ENCODE results near the gene ZNF804B. TPM values are rescaled to one million over a fixed set of nuclear protein-coding genes. Genes with fewer than 3 reads are reported as not detected.

ZNF804B gene
- total RNA-seq, 1 experiment from 2014 or later = not detected

GRCh38 chr7:88771417-88771816, 11.9 kb downstream of the ZNF804B start:
- peaks cover 12% of the 10 kb centered on the region for H3K27me3 ChIP-seq (replicated peaks; ENCODE audit: insufficient read depth, low read depth, low read length, poor library complexity)
- ChIA-PET CTCF (no interaction called here), POLR2A (ENCODE audit: low non-redundant PET) (no interaction called here)
- H3K4me3 ChIP-seq (ENCODE audit: low read depth, low read length, poor library complexity, severe bottlenecking) = no peak overlapping the region
- no peak for DNase-seq (ENCODE audit: low spot score)
- intact Hi-C loops (cut with micrococcal nuclease; ENCODE audit: unreplicated experiment) = no loop called here
- H3K27ac ChIP-seq (ENCODE audit: low read depth, low read length, poor library complexity, severe bottlenecking) = no peak overlapping the region
- no peaks in the 10 kb centered on the region for H3K4me1 ChIP-seq (ENCODE audit: insufficient read depth, low read length, poor library complexity, severe bottlenecking)
- TF ChIP-seq EZH2 (IDR thresholded peaks at IDR 0.05; ENCODE audit: borderline replicate concordance, low read depth, low read length, poor library complexity, severe bottlenecking) (no peak), CTCF (conservative IDR thresholded peaks at IDR 0.05; ENCODE audit: low read depth, low read length) (no peak)
- no peaks in the 10 kb centered on the region for H3K9me3 ChIP-seq (ENCODE audit: low read depth, low read length, poor library complexity, severe bottlenecking)
- H3K36me3 ChIP-seq (ENCODE audit: insufficient read depth, low read length, poor library complexity, severe bottlenecking) = no peaks in the 10 kb centered on the region
- BruUV-seq (replicated peaks) = no TSS peak

- no peaks in the 10 kb centered on the region for H3K9me3 ChIP-seq (ENCODE audit: low read depth, low read length, poor library complexity, severe bottlenecking)
- no peak for TF ChIP-seq CTCF (conservative IDR thresholded peaks at IDR 0.05; ENCODE audit: low read depth, low read length)
- TF ChIP-seq EZH2 (IDR thresholded peaks at IDR 0.05; ENCODE audit: borderline replicate concordance, low read depth, low read length, poor library complexity, severe bottlenecking) = no peak
- intact Hi-C loops (cut with micrococcal nuclease; ENCODE audit: unreplicated experiment) = no loop called here
- H3K4me1 ChIP-seq (ENCODE audit: insufficient read depth, low read length, poor library complexity, severe bottlenecking) = no peaks in the 10 kb centered on the region
- POLR2A ChIA-PET (ENCODE audit: low non-redundant PET) = no interaction called here
- H3K27me3 ChIP-seq (replicated peaks; ENCODE audit: insufficient read depth, low read depth, low read length, poor library complexity) = peaks cover 8% of the 10 kb centered on the region
- no peak overlapping the region for H3K27ac ChIP-seq (ENCODE audit: low read depth, low read length, poor library complexity, severe bottlenecking)
- no TSS peak for BruUV-seq (replicated peaks)
- no peaks in the 10 kb centered on the region for H3K36me3 ChIP-seq (ENCODE audit: insufficient read depth, low read length, poor library complexity, severe bottlenecking)
- CTCF ChIA-PET = no interaction called here
- no peak overlapping the region for H3K4me3 ChIP-seq (ENCODE audit: low read depth, low read length, poor library complexity, severe bottlenecking)
- no peak for DNase-seq (ENCODE audit: low spot score)
Observed at GRCh38 chr7:88772776-88773175, 13.3 kb downstream of the ZNF804B start.

- TF ChIP-seq EZH2 (IDR thresholded peaks at IDR 0.05; ENCODE audit: borderline replicate concordance, low read depth, low read length, poor library complexity, severe bottlenecking) = no peak
- TF ChIP-seq CTCF (conservative IDR thresholded peaks at IDR 0.05; ENCODE audit: low read depth, low read length) = no peak
- BruUV-seq (replicated peaks) = no TSS peak
- CTCF ChIA-PET = no interaction called here
Observed at GRCh38 chr7:88775838-88776237, 16.3 kb downstream of the ZNF804B start.

More at GRCh38 chr7:88775838-88776237, 16.3 kb downstream of the ZNF804B start:
- H3K9me3 ChIP-seq (ENCODE audit: low read depth, low read length, poor library complexity, severe bottlenecking) = no peaks in the 10 kb centered on the region
- H3K27ac ChIP-seq (ENCODE audit: low read depth, low read length, poor library complexity, severe bottlenecking) = no peak overlapping the region
- H3K4me3 ChIP-seq (ENCODE audit: low read depth, low read length, poor library complexity, severe bottlenecking) = no peak overlapping the region
- no peak for DNase-seq (ENCODE audit: low spot score)
- H3K36me3 ChIP-seq (ENCODE audit: insufficient read depth, low read length, poor library complexity, severe bottlenecking) = no peaks in the 10 kb centered on the region
- no peaks in the 10 kb centered on the region for H3K27me3 ChIP-seq (replicated peaks; ENCODE audit: insufficient read depth, low read depth, low read length, poor library complexity)
- POLR2A ChIA-PET (ENCODE audit: low non-redundant PET) = no interaction called here
- intact Hi-C loops (cut with micrococcal nuclease; ENCODE audit: unreplicated experiment) = no loop called here
- no peaks in the 10 kb centered on the region for H3K4me1 ChIP-seq (ENCODE audit: insufficient read depth, low read length, poor library complexity, severe bottlenecking)
